Muscle of leg (tissue), 11 donors: ENCODE data around the gene MBOAT2. TPM values are rescaled to one million over a fixed set of nuclear protein-coding genes. Genes with fewer than 3 reads are reported as not detected.
"Not testable (repeated sequence)": the region's sequence is repeated elsewhere in the genome, so short reads cannot be mapped to it uniquely, and the experiment has no call there.

Experiments used
- DNase-seq: peaks from one replicate; pipeline ENCODE4 v3.0.0; 2013
- H3K27ac ChIP-seq: one replicate; pipeline ENCODE4 v1.5.1; 2013; ENCODE audit warnings: mild to moderate bottlenecking, low read length, control low read depth
- H3K27me3 ChIP-seq: one replicate; pipeline ENCODE4 v1.6.1; 2013; ENCODE audit warnings: low read length; ENCODE audit not compliant: control insufficient read depth, insufficient read depth
- H3K36me3 ChIP-seq: one replicate; pipeline ENCODE4 v1.6.1; 2013; ENCODE audit warnings: low read length; ENCODE audit not compliant: control insufficient read depth, insufficient read depth
- H3K4me1 ChIP-seq: one replicate; pipeline ENCODE4 v1.6.1; 2013; ENCODE audit warnings: low read length; ENCODE audit not compliant: control insufficient read depth, insufficient read depth
- H3K4me3 ChIP-seq: one replicate; pipeline ENCODE4 v1.5.1; 2013; ENCODE audit warnings: low read length, control low read depth
- H3K9me3 ChIP-seq: replicated peaks from 2 replicates; pipeline ENCODE4 v1.6.1; 2013; ENCODE audit warnings: low read depth, low read length; ENCODE audit not compliant: control insufficient read depth
- WGBS: methylation state at CpG from one replicate; pipeline ENCODE4 v1.1.5; 2013; ENCODE audit warnings: missing lambda C conversion rate; ENCODE audit not compliant: insufficient coverage; 5-methylcytosine and 5-hydroxymethylcytosine counted together
- polyA plus RNA-seq, 8 donors: library from polyadenylated mRNA; unstranded; fragments of 120-200 nt; gene quantifications; one replicate each; pipeline versions ENCODE4 v1.2.1 to v1.2.3, GENCODE V29; 2013; ENCODE audit warnings: inconsistent platforms in 1 of 8, low replicate concordance in 1 of 8; ENCODE audit not compliant: insufficient read length in 8 of 8, insufficient read depth in 1 of 8
- total RNA-seq: library from RNA; stranded (reverse); fragments of 120-200 nt; gene quantifications from one replicate; pipeline ENCODE4 v1.2.4, GENCODE V29; 2013

MBOAT2 gene
- total and polyA plus RNA-seq, 9 donors, result 44.1 to 85.5 (median 59.5) TPM

- Histone ChIP-seq H3K9me3 (no peaks in the 10 kb centered on the region), H3K36me3 (no peaks in the 10 kb centered on the region), H3K27me3 (no peaks in the 10 kb centered on the region), H3K27ac (no peak overlapping the region), H3K4me1 (no peaks in the 10 kb centered on the region), H3K4me3 (no peak overlapping the region)
- no peak for DNase-seq
- 87% methylated on average over 4 of the region's 4 CpGs for WGBS
Measured at GRCh38 chr2:8985561-8986326, 17.7 kb downstream of the MBOAT2 start.

- peak; percentile 25 for DNase-seq
- no CpG with 5 or more reads among the region's 4 CpGs for WGBS
- Histone ChIP-seq H3K27ac (peak overlapping the region; percentile 25), H3K4me3 (no peak overlapping the region), H3K36me3 (no peaks in the 10 kb centered on the region), H3K27me3 (no peaks in the 10 kb centered on the region), H3K4me1 (no peaks in the 10 kb centered on the region), H3K9me3 (no peaks in the 10 kb centered on the region)
Measured at GRCh38 chr2:8984855-8985254, 18.6 kb downstream of the MBOAT2 start.

GRCh38 chr2:8984157-8984556 lies 19.3 kb downstream of the MBOAT2 start:
- no peaks in the 10 kb centered on the region for H3K36me3 ChIP-seq
- H3K4me1 ChIP-seq, result no peaks in the 10 kb centered on the region
- H3K4me3 ChIP-seq, result no peak overlapping the region
- no peak overlapping the region for H3K27ac ChIP-seq
- H3K27me3 ChIP-seq, result no peaks in the 10 kb centered on the region
- WGBS, result no CpG with 5 or more reads among the region's 5 CpGs
- H3K9me3 ChIP-seq, result no peaks in the 10 kb centered on the region
- DNase-seq, result no peak

- Histone ChIP-seq H3K36me3 (no peaks in the 10 kb centered on the region), H3K27me3 (no peaks in the 10 kb centered on the region), H3K4me3 (no peak overlapping the region), H3K4me1 (no peaks in the 10 kb centered on the region), H3K27ac (no peak overlapping the region), H3K9me3 (no peaks in the 10 kb centered on the region)
- no peak for DNase-seq
- no CpG with 5 or more reads among the region's 1 CpG for WGBS
Measured at GRCh38 chr2:8983571-8983970, 19.9 kb downstream of the MBOAT2 start.

- H3K27ac ChIP-seq, result no peak overlapping the region
- WGBS, result 87% methylated on average over 3 of the region's 7 CpGs
- no peak overlapping the region for H3K4me3 ChIP-seq
- no peaks in the 10 kb centered on the region for H3K36me3 ChIP-seq
- no peaks in the 10 kb centered on the region for H3K9me3 ChIP-seq
- H3K27me3 ChIP-seq, result no peaks in the 10 kb centered on the region
- no peak for DNase-seq
- H3K4me1 ChIP-seq, result no peaks in the 10 kb centered on the region
Measured at GRCh38 chr2:8981876-8982275, 21.6 kb downstream of the MBOAT2 start.

GRCh38 chr2:8980096-8980495 lies 23.4 kb downstream of the MBOAT2 start:
- H3K4me3 ChIP-seq, result no peak overlapping the region
- DNase-seq, result no peak
- H3K9me3 ChIP-seq, result no peaks in the 10 kb centered on the region
- H3K4me1 ChIP-seq, result no peaks in the 10 kb centered on the region
- WGBS, result no CpG with 5 or more reads among the region's 1 CpG
- no peaks in the 10 kb centered on the region for H3K27me3 ChIP-seq
- no peak overlapping the region for H3K27ac ChIP-seq
- no peaks in the 10 kb centered on the region for H3K36me3 ChIP-seq

GRCh38 chr2:8977758-8978157 lies 25.7 kb downstream of the MBOAT2 start:
- Histone ChIP-seq H3K27ac (no peak overlapping the region), H3K4me1 (no peaks in the 10 kb centered on the region), H3K9me3 (no peaks in the 10 kb centered on the region), H3K27me3 (no peaks in the 10 kb centered on the region), H3K4me3 (no peak overlapping the region), H3K36me3 (no peaks in the 10 kb centered on the region)
- 90% methylated on average over 4 of the region's 4 CpGs for WGBS
- no peak for DNase-seq

GRCh38 chr2:8976442-8977259 lies 26.8 kb downstream of the MBOAT2 start:
- peak; percentile 43 for DNase-seq
- WGBS, result 0% methylated on average over 1 of the region's 8 CpGs
- H3K36me3 ChIP-seq, result no peaks in the 10 kb centered on the region
- H3K27me3 ChIP-seq, result no peaks in the 10 kb centered on the region
- no peaks in the 10 kb centered on the region for H3K9me3 ChIP-seq
- H3K4me3 ChIP-seq, result no peak overlapping the region
- H3K4me1 ChIP-seq, result no peaks in the 10 kb centered on the region
- no peak overlapping the region for H3K27ac ChIP-seq

- peak; percentile 63 for DNase-seq
- Histone ChIP-seq H3K27ac (no peak overlapping the region), H3K4me3 (no peak overlapping the region), H3K27me3 (no peaks in the 10 kb centered on the region), H3K4me1 (no peaks in the 10 kb centered on the region), H3K36me3 (no peaks in the 10 kb centered on the region), H3K9me3 (no peaks in the 10 kb centered on the region)
- no CpG with 5 or more reads among the region's 4 CpGs for WGBS
Measured at GRCh38 chr2:8974016-8974415, 29.5 kb downstream of the MBOAT2 start.

- no CpG with 5 or more reads among the region's 3 CpGs for WGBS
- H3K4me3 ChIP-seq, H3K9me3 ChIP-seq, H3K27ac ChIP-seq, H3K27me3 ChIP-seq, H3K36me3 ChIP-seq, DNase-seq, H3K4me1 ChIP-seq: not testable (repeated sequence)
Measured at GRCh38 chr2:8973017-8973416, 30.5 kb downstream of the MBOAT2 start.
